HepG2 (cell line): ENCODE results near the gene MESD. TPM values are rescaled to one million over a fixed set of nuclear protein-coding genes. Genes with fewer than 3 reads are reported as not detected.

Experiments used
- CENPBD1 ChIP-seq: sonication (generic); formaldehyde crosslinking; IDR thresholded peaks from 2 replicates; pipeline ENCODE4 v1.8.0; 2022; ENCODE audit warnings: missing genetic modification reagents, low read depth, mild to moderate bottlenecking, borderline replicate concordance
- KMT2A ChIP-seq: sonication (generic); formaldehyde crosslinking; IDR thresholded peaks from 2 replicates; pipeline ENCODE4 v1.4.0; 2020; ENCODE audit warnings: missing genetic modification reagents
- NFYC ChIP-seq: IDR thresholded peaks from 2 replicates; pipeline ENCODE4 v1.6.1; 2016; ENCODE audit warnings: missing genetic modification reagents, missing compliant biosample characterization
- SOX13 ChIP-seq, 3 experiments: fragments of 450-650 bp in 1 of 3; sonication (generic) in 1 of 3; formaldehyde crosslinking in 1 of 3; IDR thresholded peaks in 2 of 3; conservative IDR thresholded peaks in 1 of 3; 2 replicates each; pipeline versions ENCODE4 v1.5.0 to v1.6.1; 2016 to 2020; ENCODE audit warnings: antibody characterized with exemption in 1 of 3, mild to moderate bottlenecking in 1 of 3, missing compliant biosample characterization in 1 of 3, missing genetic modification reagents in 1 of 3, moderate library complexity in 1 of 3
- SUZ12 ChIP-seq: fragments of 150-350 bp; IDR thresholded peaks from 2 replicates; pipeline ENCODE4 v1.6.1; 2014; ENCODE audit warnings: low read depth, low read length
- YEATS4 ChIP-seq: sonication (generic); formaldehyde crosslinking; IDR thresholded peaks from 2 replicates; pipeline ENCODE4 v1.4.0; 2020; ENCODE audit warnings: missing genetic modification reagents, borderline replicate concordance
- ZBTB42 ChIP-seq: sonication (generic); formaldehyde crosslinking; IDR thresholded peaks from 2 replicates; pipeline ENCODE4 v1.5.0; 2020; ENCODE audit warnings: mild to moderate bottlenecking, missing genetic modification reagents
- ZNF160 ChIP-seq: sonication (generic); formaldehyde crosslinking; IDR thresholded peaks from 2 replicates; pipeline ENCODE4 v1.8.0; 2022; ENCODE audit warnings: mild to moderate bottlenecking, inconsistent platforms, missing genetic modification reagents
- ZNF232 ChIP-seq: sonication (generic); formaldehyde crosslinking; IDR thresholded peaks from 2 replicates; pipeline ENCODE4 v1.4.0; 2020; ENCODE audit warnings: missing genetic modification reagents, borderline replicate concordance
- ZNF281 ChIP-seq: sonication (generic); formaldehyde crosslinking; IDR thresholded peaks from 2 replicates; pipeline ENCODE4 v1.4.0; 2020; ENCODE audit warnings: missing genetic modification reagents, borderline replicate concordance
- ZNF343 ChIP-seq: sonication (generic); formaldehyde crosslinking; IDR thresholded peaks from 2 replicates; pipeline ENCODE4 v1.4.0; 2020; ENCODE audit warnings: mild to moderate bottlenecking, missing genetic modification reagents
- ZNF589 ChIP-seq: sonication (generic); formaldehyde crosslinking; conservative IDR thresholded peaks from 2 replicates; pipeline ENCODE4 v1.8.0; 2022; ENCODE audit warnings: mild to moderate bottlenecking, moderate library complexity, missing genetic modification reagents
- ZNF816 ChIP-seq: sonication (generic); formaldehyde crosslinking; IDR thresholded peaks from 2 replicates; pipeline ENCODE4 v1.8.0; 2022; ENCODE audit warnings: missing genetic modification reagents, mild to moderate bottlenecking, borderline replicate concordance
- ZSCAN31 ChIP-seq: sonication (generic); formaldehyde crosslinking; IDR thresholded peaks from 2 replicates; pipeline ENCODE4 v1.5.0; 2020; ENCODE audit warnings: low read depth, mild to moderate bottlenecking, missing genetic modification reagents
- polyA plus RNA-seq, 8 experiments: library from polyadenylated mRNA; depleted of rRNA in 3 of 8; stranded (reverse) in 7 of 8; unstranded in 1 of 8; fragments of >200 nt; fragmentation: Illumina TruSeq in 4 of 8; extraction: Trizol in 4 of 8; gene quantifications; 2 replicates each; pipeline versions ENCODE4 v1.2.1 to v1.2.3, GENCODE V29; 2011 to 2016; ENCODE audit warnings: low read depth in 4 of 8, missing spikeins in 1 of 8, mixed read lengths in 1 of 8; ENCODE audit not compliant: insufficient read depth in 1 of 8
- total RNA-seq, 5 experiments: library from RNA; depleted of rRNA; stranded (reverse); fragments of >200 nt; fragmentation: Illumina TruSeq; extraction: Trizol; gene quantifications; 2 replicates each; pipeline ENCODE4 v1.2.3, GENCODE V29; 2016; ENCODE audit warnings: low read depth in 1 of 5
- TF ChIP-seq, protein P1 (sequence below): sonication (generic); formaldehyde crosslinking; IDR thresholded peaks from 2 replicates; pipeline ENCODE4 v1.4.0; 2020; ENCODE audit warnings: mild to moderate bottlenecking, missing genetic modification reagents
- TF ChIP-seq, protein P2 (sequence below): sonication (generic); formaldehyde crosslinking; IDR thresholded peaks from 2 replicates; pipeline ENCODE4 v1.5.0; 2020; ENCODE audit warnings: mild to moderate bottlenecking, missing genetic modification reagents
- TF ChIP-seq, protein P3 (sequence below): sonication (generic); formaldehyde crosslinking; IDR thresholded peaks from 2 replicates; pipeline ENCODE4 v1.5.1; 2020; ENCODE audit warnings: mild to moderate bottlenecking, missing genetic modification reagents

Gene MESD
- total and polyA plus RNA-seq, 2 of the 13 experiments (the other 11 are each of a cell fraction or from before 2014, with no cell fraction given) = 18.0 to 46.2 TPM

GRCh38 chr15:81000624-81001151, 11.1 kb upstream of the MESD start, which contains the start of gene TLNRD1 (continued):
- TF ChIP-seq, protein P1, sequence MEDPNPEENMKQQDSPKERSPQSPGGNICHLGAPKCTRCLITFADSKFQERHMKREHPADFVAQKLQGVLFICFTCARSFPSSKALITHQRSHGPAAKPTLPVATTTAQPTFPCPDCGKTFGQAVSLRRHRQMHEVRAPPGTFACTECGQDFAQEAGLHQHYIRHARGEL (CRISPR knock-in tag) = no peak
- TF ChIP-seq CENPBD1 (CRISPR knock-in tag) (peak; percentile 39; the same call in 1 of the 2 replicates), ZNF232 (CRISPR knock-in tag) (0 out of 2 replicates have a peak, but pooled peaks have one; percentile 2), SOX13 (IDR thresholded peaks at IDR 0.05) (no peak), SOX13 (CRISPR knock-in tag; conservative IDR thresholded peaks at IDR 0.05 in 1 of 2, IDR thresholded peaks at IDR 0.05 in 1 of 2) (peak in 1 of 2 experiments; percentile 61; a peak in 2 of 4 replicates), KMT2A (peak; percentile 70; the same call in 1 of the 2 replicates), SUZ12 (no peak), NFYC (peak; percentile 14; the same call in 1 of the 2 replicates), ZNF343 (no peak; the same call in 1 of the 2 replicates), YEATS4 (CRISPR knock-in tag) (peak; percentile 91), ZSCAN31 (0 out of 2 replicates have a peak, but pooled peaks have one; percentile 32), ZNF160 (0 out of 2 replicates have a peak, but pooled peaks have one; percentile 25), ZBTB42 (CRISPR knock-in tag) (no peak), ZNF816 (CRISPR knock-in tag) (no peak), ZNF281 (CRISPR knock-in tag) (peak; percentile 49; the same call in 1 of the 2 replicates), ZNF589 (CRISPR knock-in tag) (0 out of 2 replicates have a peak, but pooled peaks have one; percentile 55)
- TF ChIP-seq, protein P2, sequence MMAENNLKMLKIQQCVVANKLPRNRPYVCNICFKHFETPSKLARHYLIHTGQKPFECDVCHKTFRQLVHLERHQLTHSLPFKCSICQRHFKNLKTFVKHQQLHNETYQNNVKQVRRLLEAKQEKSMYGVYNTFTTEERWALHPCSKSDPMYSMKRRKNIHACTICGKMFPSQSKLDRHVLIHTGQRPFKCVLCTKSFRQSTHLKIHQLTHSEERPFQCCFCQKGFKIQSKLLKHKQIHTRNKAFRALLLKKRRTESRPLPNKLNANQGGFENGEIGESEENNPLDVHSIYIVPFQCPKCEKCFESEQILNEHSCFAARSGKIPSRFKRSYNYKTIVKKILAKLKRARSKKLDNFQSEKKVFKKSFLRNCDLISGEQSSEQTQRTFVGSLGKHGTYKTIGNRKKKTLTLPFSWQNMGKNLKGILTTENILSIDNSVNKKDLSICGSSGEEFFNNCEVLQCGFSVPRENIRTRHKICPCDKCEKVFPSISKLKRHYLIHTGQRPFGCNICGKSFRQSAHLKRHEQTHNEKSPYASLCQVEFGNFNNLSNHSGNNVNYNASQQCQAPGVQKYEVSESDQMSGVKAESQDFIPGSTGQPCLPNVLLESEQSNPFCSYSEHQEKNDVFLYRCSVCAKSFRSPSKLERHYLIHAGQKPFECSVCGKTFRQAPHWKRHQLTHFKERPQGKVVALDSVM = no peak
- TF ChIP-seq, protein P3, sequence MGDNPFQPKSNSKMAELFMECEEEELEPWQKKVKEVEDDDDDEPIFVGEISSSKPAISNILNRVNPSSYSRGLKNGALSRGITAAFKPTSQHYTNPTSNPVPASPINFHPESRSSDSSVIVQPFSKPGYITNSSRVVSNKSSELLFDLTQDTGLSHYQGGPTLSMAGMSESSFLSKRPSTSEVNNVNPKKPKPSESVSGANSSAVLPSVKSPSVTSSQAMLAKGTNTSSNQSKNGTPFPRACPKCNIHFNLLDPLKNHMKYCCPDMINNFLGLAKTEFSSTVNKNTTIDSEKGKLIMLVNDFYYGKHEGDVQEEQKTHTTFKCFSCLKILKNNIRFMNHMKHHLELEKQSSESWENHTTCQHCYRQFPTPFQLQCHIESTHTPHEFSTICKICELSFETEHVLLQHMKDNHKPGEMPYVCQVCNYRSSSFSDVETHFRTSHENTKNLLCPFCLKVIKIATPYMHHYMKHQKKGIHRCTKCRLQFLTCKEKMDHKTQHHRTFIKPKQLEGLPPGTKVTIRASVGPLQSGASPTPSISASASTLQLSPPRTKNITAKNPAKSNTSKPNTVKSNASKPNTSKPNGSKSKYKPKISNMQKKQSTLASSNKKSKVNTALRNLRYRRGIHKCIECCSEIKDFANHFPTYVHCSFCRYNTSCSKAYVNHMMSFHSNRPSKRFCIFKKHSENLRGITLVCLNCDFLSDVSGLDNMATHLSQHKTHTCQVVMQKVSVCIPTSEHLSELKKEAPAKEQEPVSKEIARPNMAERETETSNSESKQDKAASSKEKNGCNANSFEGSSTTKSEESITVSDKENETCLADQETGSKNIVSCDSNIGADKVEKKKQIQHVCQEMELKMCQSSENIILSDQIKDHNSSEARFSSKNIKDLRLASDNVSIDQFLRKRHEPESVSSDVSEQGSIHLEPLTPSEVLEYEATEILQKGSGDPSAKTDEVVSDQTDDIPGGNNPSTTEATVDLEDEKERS (CRISPR knock-in tag) = 0 out of 2 replicates have a peak, but pooled peaks have one; percentile 40
